GM10248 (cell line): ENCODE data around the gene SCGB1A1.
"Not testable (repeated sequence)": the region's sequence is repeated elsewhere in the genome, so short reads cannot be mapped to it uniquely, and the experiment has no call there.

ENCODE experiments used
- CTCF ChIA-PET: fragments of 300-600 bp; sonication (Branson Sonifier 250); formaldehyde crosslinking; extraction: SDS; loops from one replicate; lab custom pipeline; 2021; ENCODE audit warnings: antibody characterized with exemption; lab: Yijun Ruan, JAX
- POLR2A ChIA-PET: fragments of 350-650 bp; sonication (Branson Sonifier 250); formaldehyde crosslinking; extraction: SDS; loops from one replicate; lab custom pipeline; 2020; ENCODE audit warnings: antibody characterized with exemption; lab: Yijun Ruan, JAX
- DNase-seq: peaks from one replicate; pipeline ENCODE4 v3.0.0; 2012; ENCODE audit errors: extremely low spot score
- CTCF ChIP-seq: IDR thresholded peaks from 2 replicates; pipeline ENCODE4 v1.5.1; 2012; ENCODE audit warnings: mild to moderate bottlenecking, low read depth; ENCODE audit errors: extremely low read depth, missing control alignments, control extremely low read depth

The SCGB1A1 gene, protein sequence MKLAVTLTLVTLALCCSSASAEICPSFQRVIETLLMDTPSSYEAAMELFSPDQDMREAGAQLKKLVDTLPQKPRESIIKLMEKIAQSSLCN

DNA sequence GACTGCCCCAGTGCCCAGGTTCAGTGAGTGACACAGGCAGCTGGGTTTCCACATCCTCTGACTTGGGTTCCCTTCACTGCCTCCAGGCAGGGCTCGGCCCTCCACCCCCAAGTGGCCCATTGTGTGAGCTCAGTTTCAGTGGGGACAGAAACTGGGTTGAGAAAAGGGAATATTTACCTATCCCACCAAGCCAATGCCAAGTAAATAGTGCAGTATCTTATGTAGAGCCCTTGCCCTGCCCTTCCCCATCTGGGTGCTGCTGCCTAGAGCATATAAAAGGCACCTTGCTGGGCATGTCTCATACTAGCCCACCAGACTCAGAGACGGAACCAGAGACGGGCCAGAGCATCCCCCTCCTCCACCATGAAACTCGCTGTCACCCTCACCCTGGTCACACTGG, at the start of gene SCGB1A1:
SCGB1A1 (plus strand) TSS at position 301 of the 400 bp plus-strand sequence; CDS start at position 364, 63 bp downstream.
- TF ChIP-seq CTCF, result no peak
- DNase-seq, result no peak
- POLR2A ChIA-PET, result no interaction called here
- CTCF ChIA-PET, result interaction anchor here (1.1 to 1.4 kb wide), 2 partner anchors 13 to 276 kb away, joined by 3 to 6 read pairs; no protein-coding TSS in a partner anchor

DNA sequence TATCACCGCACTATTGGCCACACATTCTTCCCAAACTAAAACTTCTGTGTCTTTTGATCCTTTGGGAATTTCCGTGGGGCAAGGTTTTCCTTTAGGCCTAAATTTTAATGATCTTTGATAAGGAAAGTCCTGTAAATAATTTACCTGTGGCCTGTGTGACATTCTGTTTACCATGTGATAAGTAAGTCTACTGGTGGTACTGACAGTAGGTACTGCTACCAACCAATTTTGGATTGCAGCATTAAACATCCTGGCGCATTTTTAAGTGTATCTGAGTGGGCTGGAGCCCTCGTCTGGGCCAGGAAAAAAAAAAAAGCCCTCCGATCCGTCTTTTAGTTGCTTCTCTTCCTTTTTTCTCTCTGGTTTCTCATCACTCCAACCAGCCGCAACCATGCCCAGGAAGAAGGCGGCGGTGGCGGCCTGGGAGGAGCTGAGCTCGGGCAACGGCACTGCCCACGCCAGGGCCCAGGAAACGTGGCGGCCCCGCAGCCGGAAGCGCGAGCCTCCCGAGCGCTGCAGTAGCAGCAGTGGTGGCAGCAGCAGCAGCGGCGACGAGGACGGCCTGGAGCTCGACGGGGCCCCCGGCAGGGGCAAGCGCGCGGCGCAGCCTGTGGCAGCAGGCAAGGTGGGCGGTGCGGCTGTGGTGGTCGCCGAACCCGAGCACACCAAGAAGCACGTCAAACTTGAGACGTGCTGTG, 47.9 kb upstream of the SCGB1A1 start:
- DNase-seq, result no peak
- no peak for TF ChIP-seq CTCF
- ChIA-PET CTCF (interaction anchor here (0.6 to 1.0 kb wide), 3 partner anchors 30 to 514 kb away, joined by 3 to 4 read pairs (median 3); no protein-coding TSS in a partner anchor), POLR2A (interaction anchor here (0.7 kb wide), 1 partner anchor 31 kb away, joined by 6 read pairs; no protein-coding TSS in a partner anchor)

DNA sequence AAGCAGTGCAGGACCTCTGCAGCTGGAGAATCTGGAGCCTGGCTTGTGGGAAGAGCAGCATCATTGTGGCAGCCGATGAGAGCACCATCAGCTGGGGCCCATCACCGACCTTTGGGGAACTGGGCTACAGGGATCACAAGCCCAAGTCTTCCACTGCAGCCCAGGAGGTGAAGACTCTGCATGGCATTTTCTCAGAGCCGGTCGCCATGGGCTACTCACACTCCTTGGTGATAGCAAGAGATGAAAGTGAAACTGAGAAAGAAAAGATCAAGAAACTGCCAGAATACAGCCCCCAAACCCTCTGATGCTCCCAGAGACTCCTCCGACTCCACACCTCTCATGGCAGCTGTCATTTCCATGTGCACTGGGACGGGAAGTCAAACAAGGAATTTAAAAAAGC, 46.0 kb upstream of the SCGB1A1 start:
- ChIA-PET POLR2A (no interaction called here), CTCF (no interaction called here)
- TF ChIP-seq CTCF, result no peak
- no peak for DNase-seq

DNA sequence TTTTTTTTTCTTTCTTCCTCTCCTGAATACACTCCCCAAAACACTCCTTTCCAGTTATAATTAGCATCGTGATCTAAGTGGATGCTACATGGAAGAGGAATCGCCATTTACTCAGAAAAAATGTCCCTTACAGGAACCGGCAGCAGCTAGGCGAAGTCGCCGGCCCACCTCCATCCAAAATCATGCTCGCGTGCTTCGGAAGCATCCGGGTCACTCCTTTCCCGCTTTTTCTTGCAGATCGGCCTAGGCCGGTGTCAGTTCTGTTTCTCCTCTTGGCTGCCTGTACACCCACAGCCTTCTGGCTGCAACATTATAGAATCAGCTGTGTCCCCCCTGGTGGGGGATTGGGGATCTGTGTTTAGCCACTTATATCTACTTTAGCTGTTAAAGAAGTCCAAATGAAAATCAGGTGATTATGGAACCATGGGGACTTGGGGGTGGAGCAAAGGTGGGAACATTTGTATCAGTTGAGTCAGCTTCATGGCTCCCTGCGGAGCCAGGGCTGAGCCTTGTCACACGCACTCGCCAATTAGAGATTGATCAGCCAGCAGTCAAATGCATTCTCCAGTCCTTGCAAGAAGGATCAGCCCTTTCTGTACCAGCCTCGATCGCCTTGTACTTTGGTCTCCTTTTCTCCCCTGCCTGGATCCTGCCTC, 45.2 kb upstream of the SCGB1A1 start:
- no peak for DNase-seq
- CTCF ChIA-PET, result interaction anchor here (1.0 kb wide), 1 partner anchor 662 kb away, joined by 3 read pairs; no protein-coding TSS in a partner anchor
- POLR2A ChIA-PET, result no interaction called here
- no peak for TF ChIP-seq CTCF

- no peak for TF ChIP-seq CTCF
- POLR2A ChIA-PET, result no interaction called here
- no peak for DNase-seq
- CTCF ChIA-PET, result interaction anchor here (1.0 to 2.2 kb wide), 2 partner anchors 34 to 661 kb away, joined by 3 to 8 read pairs; no protein-coding TSS in a partner anchor
Measured at GRCh38 chr11:62374801-62375200, 44.0 kb upstream of the SCGB1A1 start.

DNA sequence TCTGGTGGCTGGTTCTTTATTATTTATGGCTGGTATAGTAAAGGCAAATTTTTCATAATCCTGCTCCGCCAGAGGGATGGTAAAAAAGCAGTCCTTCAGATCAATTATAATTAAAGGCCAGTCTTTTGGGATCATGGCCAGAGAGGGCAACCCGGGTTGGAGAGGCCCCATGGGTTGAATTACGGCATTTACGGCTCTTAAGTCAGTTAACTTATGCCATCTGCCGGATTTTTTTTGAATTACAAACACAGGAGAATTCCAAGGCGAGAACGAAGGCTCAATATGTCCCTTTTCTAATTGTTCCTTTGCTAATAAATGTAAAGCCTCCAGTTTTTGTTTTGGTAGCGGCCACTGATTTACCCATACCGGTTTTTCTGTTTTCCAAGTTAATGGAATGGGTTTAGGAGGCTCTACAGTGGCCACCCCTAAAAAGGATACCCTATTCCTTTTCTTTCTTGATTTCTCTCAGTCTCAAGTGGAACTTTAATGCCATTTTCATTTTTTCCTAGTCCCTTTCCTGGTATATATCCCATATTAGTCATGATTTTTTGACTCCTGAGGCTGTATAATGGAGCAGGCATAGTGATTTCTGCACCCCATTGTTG, 40.3 kb upstream of the SCGB1A1 start:
- TF ChIP-seq CTCF, result peak; percentile 33
- DNase-seq, POLR2A ChIA-PET: not testable (repeated sequence)
- CTCF ChIA-PET, result interaction anchor here (1.0 to 2.4 kb wide), 5 partner anchors 12 to 207 kb away, joined by 4 to 14 read pairs (median 5); no protein-coding TSS in a partner anchor

DNA sequence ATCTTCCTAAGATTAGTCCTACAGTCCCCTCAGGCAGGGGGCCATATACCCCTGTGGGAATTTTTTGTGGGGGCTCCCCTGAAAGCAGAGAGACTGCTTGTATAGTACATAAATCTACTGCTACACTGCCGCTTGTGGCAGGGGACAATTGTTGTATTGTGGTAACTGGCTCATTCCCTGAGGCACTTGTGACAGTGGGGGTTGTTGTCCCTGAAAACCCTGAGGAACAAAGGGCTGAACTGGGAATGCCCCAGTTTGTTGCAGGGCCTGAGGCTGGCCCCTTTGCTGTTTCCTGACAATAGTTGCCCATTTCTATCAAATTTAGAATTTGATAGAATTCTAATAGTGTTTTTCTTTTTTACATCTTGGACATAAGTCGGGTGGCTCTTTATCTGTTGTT, 39.2 kb upstream of the SCGB1A1 start:
- DNase-seq, POLR2A ChIA-PET: not testable (repeated sequence)
- CTCF ChIA-PET, result interaction anchor here (0.7 to 1.6 kb wide), 10 partner anchors 12 to 582 kb away, joined by 3 to 7 read pairs (median 3); no protein-coding TSS in a partner anchor
